Endothelial cell (in vitro differentiated cells): Measurements from ENCODE around the gene XKRX. TPM values are rescaled to one million over a fixed set of nuclear protein-coding genes. Genes with fewer than 3 reads are reported as not detected.

Source experiments
- DNase-seq: peaks from one replicate; pipeline ENCODE4 v3.0.0; 2021; ENCODE audit warnings: low spot score
- H3K27ac Mint-ChIP-seq: one replicate; pipeline ENCODE4 v1.8.0; 2021; ENCODE audit warnings: mixed read lengths, inconsistent platforms; ENCODE audit not compliant: unreplicated experiment
- H3K27me3 Mint-ChIP-seq: one replicate; pipeline ENCODE4 v1.8.0; 2021; ENCODE audit warnings: mild to moderate bottlenecking, moderate library complexity, mixed read lengths, inconsistent platforms; ENCODE audit not compliant: unreplicated experiment
- H3K36me3 Mint-ChIP-seq: one replicate; pipeline ENCODE4 v1.8.0; 2021; ENCODE audit warnings: mild to moderate bottlenecking, low read depth, mixed read lengths, inconsistent platforms; ENCODE audit not compliant: unreplicated experiment
- H3K4me1 Mint-ChIP-seq: one replicate; pipeline ENCODE4 v1.8.0; 2021; ENCODE audit warnings: mild to moderate bottlenecking, mixed read lengths, inconsistent platforms; ENCODE audit not compliant: unreplicated experiment
- H3K4me3 Mint-ChIP-seq: one replicate; pipeline ENCODE4 v1.8.0; 2021; ENCODE audit warnings: mild to moderate bottlenecking, mixed read lengths, inconsistent platforms; ENCODE audit not compliant: unreplicated experiment
- H3K9me3 Mint-ChIP-seq: one replicate; pipeline ENCODE4 v1.8.0; 2021; ENCODE audit warnings: mixed read lengths, inconsistent platforms; ENCODE audit not compliant: unreplicated experiment
- long read RNA-seq: library from polyadenylated mRNA; unstranded; transcript quantifications from one replicate; pipeline ENCODE4 v2.0.0, GENCODE V29; 2020; ENCODE audit not compliant: unreplicated experiment
- total RNA-seq: library from RNA; stranded (reverse); fragmentation: NEBNext Ultra II Directional; extraction: Animal tissue kit (Norgen Biotek cat#: 25700); gene quantifications from one replicate; pipeline ENCODE4 v1.2.1, GENCODE V29; 2021; ENCODE audit not compliant: unreplicated experiment
- TF ChIP-seq, protein P1 (sequence below): fragments of 200-600 bp; sonication (generic); IDR thresholded peaks from one replicate; pipeline ENCODE4 v1.5.0; 2021; ENCODE audit warnings: antibody characterized with exemption; ENCODE audit not compliant: unreplicated experiment

The XKRX gene
- 0.18 TPM for total RNA-seq
- long read RNA-seq = 0 reads

DNA sequence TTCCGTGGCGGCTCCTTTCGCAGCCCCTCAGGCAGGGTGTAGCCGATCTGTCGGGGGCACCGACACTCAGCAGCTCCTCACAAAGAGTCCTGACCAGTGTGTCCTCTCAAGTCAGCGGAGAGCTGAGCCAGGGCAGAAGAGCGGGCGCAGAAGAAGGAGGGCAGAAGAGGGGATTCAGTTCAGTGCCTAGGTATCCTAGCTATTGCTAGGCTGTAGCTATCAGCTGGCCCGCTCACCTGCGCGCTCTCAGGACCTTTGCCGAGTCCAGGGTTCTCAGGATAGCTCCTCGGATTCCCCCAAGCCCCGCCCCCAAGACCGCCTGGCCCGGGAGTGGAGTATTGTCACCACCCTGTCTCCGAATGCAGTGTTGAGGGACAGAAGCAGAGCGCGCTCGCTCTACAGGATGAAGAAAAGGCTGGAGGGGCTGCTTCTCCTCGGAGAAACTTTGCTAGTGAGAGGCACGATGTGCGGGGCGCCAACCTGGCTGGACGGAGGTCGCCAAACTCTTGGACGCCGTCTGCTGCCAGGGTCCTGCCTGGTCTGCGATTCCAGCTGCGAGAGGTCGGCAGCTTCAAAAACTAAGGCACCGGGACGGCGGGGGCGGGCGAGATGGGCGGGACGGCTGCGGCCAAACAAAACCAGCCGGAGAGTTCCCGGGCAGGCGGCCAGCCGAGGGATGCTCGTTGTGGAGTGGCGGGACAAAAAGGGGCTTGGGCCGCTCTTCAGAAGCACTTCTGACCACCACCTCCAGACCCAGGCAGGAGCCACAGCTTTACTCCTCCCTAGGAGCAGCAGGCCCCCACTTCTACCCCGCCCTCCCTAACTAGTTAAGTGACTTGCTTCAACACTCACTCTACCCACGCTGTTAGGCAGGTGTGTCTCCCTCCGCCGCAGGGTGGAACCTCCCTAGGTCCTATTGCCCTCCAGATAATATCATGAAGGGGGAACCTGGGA lies at the start of gene XKRX:
Gene XKRX (minus strand): TSS at position 258 of the 954 bp plus-strand sequence. CDS start 613 bp downstream, outside the sequence.
- TF ChIP-seq, protein P1, sequence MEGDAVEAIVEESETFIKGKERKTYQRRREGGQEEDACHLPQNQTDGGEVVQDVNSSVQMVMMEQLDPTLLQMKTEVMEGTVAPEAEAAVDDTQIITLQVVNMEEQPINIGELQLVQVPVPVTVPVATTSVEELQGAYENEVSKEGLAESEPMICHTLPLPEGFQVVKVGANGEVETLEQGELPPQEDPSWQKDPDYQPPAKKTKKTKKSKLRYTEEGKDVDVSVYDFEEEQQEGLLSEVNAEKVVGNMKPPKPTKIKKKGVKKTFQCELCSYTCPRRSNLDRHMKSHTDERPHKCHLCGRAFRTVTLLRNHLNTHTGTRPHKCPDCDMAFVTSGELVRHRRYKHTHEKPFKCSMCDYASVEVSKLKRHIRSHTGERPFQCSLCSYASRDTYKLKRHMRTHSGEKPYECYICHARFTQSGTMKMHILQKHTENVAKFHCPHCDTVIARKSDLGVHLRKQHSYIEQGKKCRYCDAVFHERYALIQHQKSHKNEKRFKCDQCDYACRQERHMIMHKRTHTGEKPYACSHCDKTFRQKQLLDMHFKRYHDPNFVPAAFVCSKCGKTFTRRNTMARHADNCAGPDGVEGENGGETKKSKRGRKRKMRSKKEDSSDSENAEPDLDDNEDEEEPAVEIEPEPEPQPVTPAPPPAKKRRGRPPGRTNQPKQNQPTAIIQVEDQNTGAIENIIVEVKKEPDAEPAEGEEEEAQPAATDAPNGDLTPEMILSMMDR = no peak
- no peak within 1 kb of the TSS for H3K27ac Mint-ChIP-seq

DNA sequence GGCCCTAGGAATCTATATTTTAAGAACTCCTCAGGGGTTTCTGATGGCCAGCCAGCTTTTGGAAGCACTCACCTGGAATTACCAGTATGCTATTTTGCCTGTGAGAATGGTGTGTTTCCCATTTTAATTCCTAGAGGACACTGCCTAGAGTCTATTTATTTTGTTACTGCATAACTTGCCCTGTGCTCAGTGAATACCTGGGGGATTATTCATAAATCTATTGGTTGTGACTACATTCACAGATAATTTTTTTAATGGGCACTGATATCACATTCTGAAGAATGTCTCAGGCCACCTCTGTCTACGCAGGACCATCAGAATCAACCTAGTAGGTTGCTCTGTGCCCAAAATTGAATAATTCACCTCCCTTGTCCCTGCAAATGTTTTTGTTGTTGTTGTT lies 47.5 kb upstream of the XKRX start:
- Mint-ChIP-seq H3K36me3 (no peaks in the 10 kb centered on the region), H3K4me1 (no peaks in the 10 kb centered on the region), H3K27ac (no peak overlapping the region), H3K27me3 (peaks cover 2% of the 10 kb centered on the region), H3K9me3 (peaks cover 4% of the 10 kb centered on the region), H3K4me3 (no peak overlapping the region)
- DNase-seq = no peak
- TF ChIP-seq, protein P1 = no peak

More for the DNA sequence above, at the start of gene XKRX:
- DNase-seq = peak; percentile 17
- peaks cover 4% of the 10 kb centered on the region for H3K27me3 Mint-ChIP-seq
- peak within 1 kb of the TSS; percentile 86 for H3K4me3 Mint-ChIP-seq
- H3K4me1 Mint-ChIP-seq = no peaks in the 10 kb centered on the region
- peaks cover 6% of the 10 kb centered on the region for H3K9me3 Mint-ChIP-seq
- no peaks in the 10 kb centered on the region for H3K36me3 Mint-ChIP-seq

DNA sequence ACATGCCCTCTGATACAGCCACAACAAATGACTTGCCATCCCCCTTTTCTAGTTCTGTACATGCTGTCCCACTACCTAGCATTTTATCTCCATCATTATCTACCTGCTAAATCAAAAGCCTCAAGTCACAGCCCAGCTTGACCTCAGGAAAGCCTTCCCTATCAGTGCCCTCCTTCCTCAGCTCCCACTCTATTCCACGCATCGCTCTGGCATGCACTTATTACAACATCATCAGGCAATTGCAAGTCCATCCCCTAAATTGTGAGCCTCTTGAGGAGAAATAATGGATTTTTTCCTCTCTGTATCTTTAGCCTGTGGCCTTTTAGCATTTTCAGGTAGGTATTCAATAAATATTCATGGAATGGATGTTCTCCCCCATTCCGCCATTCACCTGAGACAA lies 46.5 kb upstream of the XKRX start:
- Mint-ChIP-seq H3K4me3 (no peak overlapping the region), H3K9me3 (peaks cover 4% of the 10 kb centered on the region), H3K4me1 (no peaks in the 10 kb centered on the region), H3K27me3 (peaks cover 2% of the 10 kb centered on the region), H3K36me3 (no peaks in the 10 kb centered on the region), H3K27ac (no peak overlapping the region)
- TF ChIP-seq, protein P1 = no peak
- DNase-seq = no peak

DNA sequence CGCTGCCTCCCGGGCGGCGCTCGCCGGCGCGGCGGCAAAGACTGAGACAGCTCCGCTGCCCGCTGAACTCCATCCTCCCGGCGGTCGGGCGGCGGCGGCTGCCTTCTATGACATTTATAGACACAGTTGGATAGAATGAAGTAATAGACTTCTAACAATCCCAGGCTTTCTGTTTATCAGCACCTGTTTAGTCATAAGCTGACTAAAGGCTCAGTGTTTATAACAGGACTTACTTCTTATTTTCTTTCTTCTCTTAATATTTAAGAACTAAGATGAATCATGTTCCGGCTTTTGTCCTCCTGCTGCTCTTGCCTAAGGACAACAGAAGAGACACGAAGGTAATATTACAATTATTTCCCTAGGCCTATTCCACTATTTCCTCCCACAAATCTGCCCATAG lies 44.7 kb upstream of the XKRX start:
- TF ChIP-seq, protein P1 = no peak
- H3K4me1 Mint-ChIP-seq = no peaks in the 10 kb centered on the region
- no peak for DNase-seq
- no peaks in the 10 kb centered on the region for H3K36me3 Mint-ChIP-seq
- H3K4me3 Mint-ChIP-seq = no peak overlapping the region
- H3K27me3 Mint-ChIP-seq = peaks cover 2% of the 10 kb centered on the region
- peaks cover 4% of the 10 kb centered on the region for H3K9me3 Mint-ChIP-seq
- no peak overlapping the region for H3K27ac Mint-ChIP-seq

DNA sequence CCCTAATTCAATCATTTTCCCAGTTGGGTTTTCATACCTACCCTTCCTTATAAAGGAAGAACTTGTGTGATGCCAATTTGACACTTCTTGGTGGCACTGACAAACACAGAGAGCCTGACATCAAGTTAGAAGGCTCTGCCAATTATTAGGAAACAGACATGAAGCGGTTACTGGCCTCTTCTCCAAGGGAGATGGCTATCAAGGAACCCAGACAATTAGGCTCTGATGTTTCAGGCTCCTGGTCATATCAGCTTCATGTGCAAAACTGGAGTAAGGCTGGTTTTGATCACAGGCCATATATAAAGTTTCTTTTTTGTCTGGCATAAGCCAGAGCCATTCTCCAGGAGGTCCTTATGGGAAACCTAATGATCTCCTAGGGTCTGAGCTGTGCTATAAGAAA lies 41.2 kb upstream of the XKRX start:
- TF ChIP-seq, protein P1 = no peak
- Mint-ChIP-seq H3K36me3 (no peaks in the 10 kb centered on the region), H3K27ac (no peak overlapping the region), H3K4me1 (no peaks in the 10 kb centered on the region), H3K27me3 (no peaks in the 10 kb centered on the region), H3K4me3 (no peak overlapping the region), H3K9me3 (peaks cover 3% of the 10 kb centered on the region)
- no peak for DNase-seq
